H9 (cell line): ENCODE results near the gene STX1A. TPM values are rescaled to one million over a fixed set of nuclear protein-coding genes. Genes with fewer than 3 reads are reported as not detected.

Source experiments
- DNase-seq: peaks from one replicate; pipeline ENCODE4 v3.0.0-alpha.2; 2017
- H2AFZ ChIP-seq: one replicate; pipeline ENCODE4 v1.6.1; 2013; ENCODE audit warnings: mild to moderate bottlenecking, low read length, control low read depth, moderate library complexity
- H2AK5ac ChIP-seq: 2 replicates; pipeline ENCODE4 v1.6.1; 2013; ENCODE audit warnings: low read length, control low read depth, mixed read lengths; ENCODE audit not compliant: insufficient read length
- H2BK120ac ChIP-seq: one replicate; pipeline ENCODE4 v1.6.1; 2013; ENCODE audit warnings: low read depth, mild to moderate bottlenecking, low read length, control low read depth, inconsistent platforms; ENCODE audit not compliant: poor library complexity, severe bottlenecking
- H2BK12ac ChIP-seq: 2 replicates; pipeline ENCODE4 v1.6.1; 2013; ENCODE audit warnings: low read length, control low read depth, mixed read lengths, low read depth; ENCODE audit not compliant: insufficient read length
- H2BK15ac ChIP-seq: 2 replicates; pipeline ENCODE4 v1.6.1; 2013; ENCODE audit warnings: low read depth, low read length, control low read depth
- H2BK20ac ChIP-seq: one replicate; pipeline ENCODE4 v1.6.1; 2013; ENCODE audit warnings: low read depth, mild to moderate bottlenecking, low read length, control low read depth, inconsistent platforms; ENCODE audit not compliant: poor library complexity, severe bottlenecking
- H2BK5ac ChIP-seq: 2 replicates; pipeline ENCODE4 v1.6.1; 2013; ENCODE audit warnings: low read length, control low read depth, mixed read lengths; ENCODE audit not compliant: insufficient read length
- H3K14ac ChIP-seq: 2 replicates; pipeline ENCODE4 v1.6.1; 2013; ENCODE audit warnings: low read length, control low read depth; ENCODE audit not compliant: insufficient read depth
- H3K18ac ChIP-seq: 2 replicates; pipeline ENCODE4 v1.6.1; 2013; ENCODE audit warnings: low read depth, mild to moderate bottlenecking, mixed read lengths, low read length, control low read depth; ENCODE audit not compliant: insufficient read length
- H3K23ac ChIP-seq: 2 replicates; pipeline ENCODE4 v1.6.1; 2013; ENCODE audit warnings: low read length, control low read depth, mixed read lengths, low read depth; ENCODE audit not compliant: insufficient read length
- H3K23me2 ChIP-seq: 2 replicates; pipeline ENCODE4 v1.6.1; 2013; ENCODE audit warnings: low read depth, mild to moderate bottlenecking, mixed read lengths, low read length, control low read depth; ENCODE audit not compliant: insufficient read length, poor library complexity, severe bottlenecking
- H3K27ac ChIP-seq: 2 replicates; pipeline ENCODE4 v1.5.1; 2013; ENCODE audit warnings: low read length, control low read depth, mixed read lengths, low read depth; ENCODE audit not compliant: insufficient read length
- H3K27me3 ChIP-seq: 2 replicates; pipeline ENCODE4 v1.6.1; 2013; ENCODE audit warnings: low read length, control low read depth, inconsistent platforms; ENCODE audit not compliant: insufficient read depth
- H3K4ac ChIP-seq: 2 replicates; pipeline ENCODE4 v1.6.1; 2013; ENCODE audit warnings: low read depth, mild to moderate bottlenecking, control low read depth, inconsistent platforms, low read length, moderate library complexity
- H3K4me1 ChIP-seq: 2 replicates; pipeline ENCODE4 v1.6.1; 2013; ENCODE audit warnings: low read length, control low read depth, inconsistent platforms; ENCODE audit not compliant: insufficient read depth
- H3K4me2 ChIP-seq: 2 replicates; pipeline ENCODE4 v1.6.1; 2013; ENCODE audit warnings: low read length, control low read depth, mixed read lengths; ENCODE audit not compliant: insufficient read length, insufficient read depth
- H3K56ac ChIP-seq: 2 replicates; pipeline ENCODE4 v1.6.1; 2013; ENCODE audit warnings: low read depth, mild to moderate bottlenecking, mixed read lengths, low read length, control low read depth; ENCODE audit not compliant: insufficient read length
- H3K79me1 ChIP-seq: 2 replicates; pipeline ENCODE4 v1.6.1; 2013; ENCODE audit warnings: low read depth, mild to moderate bottlenecking, moderate library complexity, low read length, control low read depth, inconsistent platforms; ENCODE audit not compliant: insufficient read depth, poor library complexity, severe bottlenecking
- H3K79me2 ChIP-seq: 2 replicates; pipeline ENCODE4 v1.6.1; 2013; ENCODE audit warnings: low read length, control low read depth, inconsistent platforms; ENCODE audit not compliant: insufficient read depth
- H3K9ac ChIP-seq: 2 replicates; pipeline ENCODE4 v1.6.1; 2013; ENCODE audit warnings: low read length, control low read depth, mixed read lengths; ENCODE audit not compliant: insufficient read length; ENCODE audit errors: extremely low read depth
- H3K9me3 ChIP-seq: one replicate; pipeline ENCODE4 v1.6.1; 2013; ENCODE audit warnings: low read depth, low read length, inconsistent platforms; ENCODE audit not compliant: control insufficient read depth
- H3T11ph ChIP-seq: one replicate; pipeline ENCODE4 v1.6.1; 2013; ENCODE audit warnings: mild to moderate bottlenecking, low read length, control low read depth, inconsistent platforms
- H4K20me1 ChIP-seq: one replicate; pipeline ENCODE4 v1.6.1; 2013; ENCODE audit not compliant: control insufficient read depth, insufficient read length, insufficient read depth
- H4K5ac ChIP-seq: 2 replicates; pipeline ENCODE4 v1.6.1; 2013; ENCODE audit warnings: low read depth, mild to moderate bottlenecking, mixed read lengths, low read length, control low read depth; ENCODE audit not compliant: insufficient read length
- H4K8ac ChIP-seq: replicated peaks from 2 replicates; pipeline ENCODE4 v1.6.1; 2013; ENCODE audit warnings: low read length, control low read depth, mixed read lengths, low read depth; ENCODE audit not compliant: insufficient read length
- H4K91ac ChIP-seq: 2 replicates; pipeline ENCODE4 v1.6.1; 2013; ENCODE audit warnings: low read depth, mild to moderate bottlenecking, moderate library complexity, mixed read lengths, low read length, control low read depth; ENCODE audit not compliant: insufficient read length
- H3K27ac Mint-ChIP-seq, 3 experiments: 2 replicates in 2 of 3; 3 replicates in 1 of 3; pipeline ENCODE4 v1.8.0; 2020 to 2021; ENCODE audit warnings: mixed read lengths in 3 of 3, mild to moderate bottlenecking in 1 of 3, moderate library complexity in 1 of 3
- H3K27me3 Mint-ChIP-seq: 2 replicates; pipeline ENCODE4 v1.8.0; 2021; ENCODE audit warnings: low read depth, mild to moderate bottlenecking, moderate library complexity, mixed read lengths
- H3K36me3 Mint-ChIP-seq, 3 experiments: 2 replicates in 2 of 3; 3 replicates in 1 of 3; pipeline ENCODE4 v1.8.0; 2020 to 2021; ENCODE audit warnings: low read depth in 3 of 3, mixed read lengths in 3 of 3; ENCODE audit not compliant: insufficient read depth in 1 of 3
- H3K4me1 Mint-ChIP-seq, 2 experiments: 2 replicates each; pipeline ENCODE4 v1.8.0; 2020; ENCODE audit warnings: mixed read lengths in 2 of 2
- H3K4me3 Mint-ChIP-seq, 2 experiments: 2 replicates in 1 of 2; 3 replicates in 1 of 2; pipeline ENCODE4 v1.8.0; 2020 to 2021; ENCODE audit warnings: mild to moderate bottlenecking in 2 of 2, mixed read lengths in 2 of 2, moderate library complexity in 1 of 2
- H3K9me3 Mint-ChIP-seq, 2 experiments: 2 replicates in 1 of 2; 3 replicates in 1 of 2; pipeline ENCODE4 v1.8.0; 2020; ENCODE audit warnings: mild to moderate bottlenecking in 2 of 2, mixed read lengths in 2 of 2, moderate library complexity in 1 of 2
- CTCF ChIP-seq: fragments of 200-600 bp; sonication (generic); conservative IDR thresholded peaks from 3 replicates; pipeline ENCODE4 v1.8.0; 2021; ENCODE audit warnings: antibody characterized with exemption, mild to moderate bottlenecking
- WGBS: extraction: QIAGEN DNeasy Blood & Tissue Kit; methylation state at CpG from one replicate; pipeline ENCODE4 v1.1.7; 2013; ENCODE audit warnings: missing lambda C conversion rate, low lambda C conversion rate, mixed read lengths; ENCODE audit not compliant: insufficient read length; ENCODE audit errors: extremely low coverage; 5-methylcytosine and 5-hydroxymethylcytosine counted together
- total RNA-seq: library from RNA; stranded (reverse); gene quantifications from 2 replicates; pipeline ENCODE4 v1.2.1, GENCODE V29; 2021

STX1A gene
- total RNA-seq, 1 experiment from 2014 or later: 10.1 TPM

GRCh38 chr7:73669288-73669701 lies 50.2 kb downstream of the STX1A start:
- no peak overlapping the region for H2BK5ac ChIP-seq
- no peak for TF ChIP-seq CTCF
- Mint-ChIP-seq H3K9me3 (no peaks in the 10 kb centered on the region), H3K27ac (no peak overlapping the region), H3K27me3 (peaks cover 28% of the 10 kb centered on the region), H3K36me3 (peaks cover 0 to 7% (median 4%) of the 10 kb centered on the region in 3 experiments; a peak in 3 of 7 replicates), H3K4me1 (peaks cover 10 to 40% of the 10 kb centered on the region in 2 experiments), H3K4me3 (no peak overlapping the region; a peak in 1 of 5 replicates)
- H3K4me1 ChIP-seq: no peaks in the 10 kb centered on the region
- no peaks in the 10 kb centered on the region for H3K79me1 ChIP-seq
- H3K27me3 ChIP-seq: no peaks in the 10 kb centered on the region
- no peak overlapping the region for H3K27ac ChIP-seq
- no peak for DNase-seq
- no peaks in the 10 kb centered on the region for H4K20me1 ChIP-seq
- H2AK5ac ChIP-seq: no peak overlapping the region
- H2BK20ac ChIP-seq: no peak overlapping the region
- H3K79me2 ChIP-seq: no peaks in the 10 kb centered on the region
- no peak overlapping the region for H3K4ac ChIP-seq
- H3K23ac ChIP-seq: no peak overlapping the region
- peaks cover 10% of the 10 kb centered on the region for H3K23me2 ChIP-seq
- H4K8ac ChIP-seq: no peak overlapping the region
- H3T11ph ChIP-seq: no peak overlapping the region
- H3K18ac ChIP-seq: no peak overlapping the region
- no peak overlapping the region for H3K9ac ChIP-seq
- no peak overlapping the region for H4K5ac ChIP-seq
- H2AFZ ChIP-seq: no peak overlapping the region
- H2BK120ac ChIP-seq: no peak overlapping the region
- no CpG with 5 or more reads among the region's 19 CpGs for WGBS
- H2BK12ac ChIP-seq: no peak overlapping the region
- no peak overlapping the region for H3K56ac ChIP-seq
- no peak overlapping the region for H3K4me2 ChIP-seq
- no peak overlapping the region for H4K91ac ChIP-seq
- no peak overlapping the region for H3K14ac ChIP-seq
- no peaks in the 10 kb centered on the region for H3K9me3 ChIP-seq
- no peak overlapping the region for H2BK15ac ChIP-seq
